Breast epithelium (tissue), 4 donors: Measurements from ENCODE around the gene BMP7. TPM values are rescaled to one million over a fixed set of nuclear protein-coding genes. Genes with fewer than 3 reads are reported as not detected.

Source experiments
- DNase-seq, 2 donors: peaks; one replicate each; pipeline ENCODE4 v3.0.0-alpha.2; 2019; ENCODE audit warnings: low spot score in 2 of 2
- H3K27ac ChIP-seq, 2 donors: fragments of 200-600 bp; sonication (generic) in 1 of 2; one replicate each; pipeline ENCODE4 v1.5.1; 2016 to 2019; ENCODE audit warnings: mild to moderate bottlenecking in 1 of 2
- H3K27me3 ChIP-seq, 2 donors: fragments of 200-600 bp; sonication (generic) in 1 of 2; one replicate each; pipeline versions ENCODE4 v1.5.1 to v1.6.0; 2017 to 2019; ENCODE audit warnings: control low read depth in 1 of 2, mild to moderate bottlenecking in 1 of 2
- H3K36me3 ChIP-seq: fragments of 200-600 bp; one replicate; pipeline ENCODE4 v1.5.1; 2019
- H3K4me1 ChIP-seq, 2 donors: fragments of 200-600 bp; sonication (generic); one replicate each; pipeline ENCODE4 v1.5.1; 2016 to 2019; ENCODE audit warnings: control low read depth in 1 of 2
- H3K4me3 ChIP-seq, 3 donors: fragments of 200-600 bp; sonication (generic); 1 replicate in 2 of 3; 2 replicates in 1 of 3; pipeline ENCODE4 v1.5.1; 2016 to 2019; ENCODE audit warnings: mild to moderate bottlenecking in 3 of 3, moderate library complexity in 2 of 3
- H3K9me3 ChIP-seq, 2 donors: fragments of 200-600 bp; sonication (generic) in 1 of 2; one replicate each; pipeline ENCODE4 v1.5.1; 2016 to 2019; ENCODE audit warnings: control low read depth in 1 of 2
- POLR2A ChIP-seq: fragments of 450-650 bp; IDR thresholded peaks from one replicate; pipeline ENCODE4 v1.6.1; 2016; ENCODE audit warnings: antibody characterized with exemption, mild to moderate bottlenecking, moderate library complexity
- POLR2AphosphoS5 ChIP-seq, 3 donors: sonication (generic); formaldehyde crosslinking; IDR thresholded peaks; one replicate each; pipeline ENCODE4 v1.6.1; 2017; ENCODE audit warnings: antibody characterized with exemption in 3 of 3
- intact Hi-C: fragments of 100-400 bp; cut with DNase I; formaldehyde crosslinking; loops from one replicate; pipeline ENCODE4 v1.15.1; 2023; ENCODE audit warnings: low total_unique reads
- total RNA-seq, 3 donors: library from RNA; depleted of rRNA; stranded (reverse); fragments of >200 nt; gene quantifications; one replicate each; pipeline ENCODE4 v1.1.0, GENCODE V29; 2016
- TF ChIP-seq, protein P1 (sequence below), 3 donors: fragments of 450-650 bp; IDR thresholded peaks; one replicate each; pipeline ENCODE4 v1.5.1; 2016 to 2017; ENCODE audit warnings: antibody characterized with exemption in 3 of 3, mild to moderate bottlenecking in 3 of 3, moderate library complexity in 3 of 3

BMP7 gene
- total RNA-seq, 3 donors from 2014 or later = 1.6 to 3.8 (median 1.8) TPM

DNA sequence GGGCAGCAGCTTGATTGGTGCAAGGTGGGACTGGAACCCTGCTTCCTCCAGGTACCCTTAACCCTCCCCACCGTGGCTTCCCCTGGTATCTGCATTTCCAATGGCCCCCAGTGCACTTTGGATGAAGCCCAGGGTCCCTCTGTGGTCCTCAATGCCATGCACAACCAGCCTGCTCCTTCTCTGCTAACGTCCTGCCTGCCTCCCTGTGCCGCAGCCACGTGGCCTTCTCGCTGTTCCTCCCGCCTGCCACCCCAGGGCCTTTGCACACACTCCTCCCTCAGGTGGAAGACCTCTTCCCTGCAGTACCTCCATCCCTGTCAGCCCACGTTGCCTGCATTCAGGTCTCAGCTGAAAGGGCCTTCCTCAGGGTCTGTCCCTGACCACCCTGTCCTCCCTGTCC lies 101.6 kb downstream of the BMP7 start:
- Histone ChIP-seq H3K4me3 (no peak overlapping the region), H3K27me3 (no peaks in the 10 kb centered on the region), H3K9me3 (no peaks in the 10 kb centered on the region), H3K36me3 (no peaks in the 10 kb centered on the region), H3K4me1 (no peaks in the 10 kb centered on the region), H3K27ac (no peak overlapping the region)
- intact Hi-C loops = no loop called here
- no peak for DNase-seq
- TF ChIP-seq, protein P1, sequence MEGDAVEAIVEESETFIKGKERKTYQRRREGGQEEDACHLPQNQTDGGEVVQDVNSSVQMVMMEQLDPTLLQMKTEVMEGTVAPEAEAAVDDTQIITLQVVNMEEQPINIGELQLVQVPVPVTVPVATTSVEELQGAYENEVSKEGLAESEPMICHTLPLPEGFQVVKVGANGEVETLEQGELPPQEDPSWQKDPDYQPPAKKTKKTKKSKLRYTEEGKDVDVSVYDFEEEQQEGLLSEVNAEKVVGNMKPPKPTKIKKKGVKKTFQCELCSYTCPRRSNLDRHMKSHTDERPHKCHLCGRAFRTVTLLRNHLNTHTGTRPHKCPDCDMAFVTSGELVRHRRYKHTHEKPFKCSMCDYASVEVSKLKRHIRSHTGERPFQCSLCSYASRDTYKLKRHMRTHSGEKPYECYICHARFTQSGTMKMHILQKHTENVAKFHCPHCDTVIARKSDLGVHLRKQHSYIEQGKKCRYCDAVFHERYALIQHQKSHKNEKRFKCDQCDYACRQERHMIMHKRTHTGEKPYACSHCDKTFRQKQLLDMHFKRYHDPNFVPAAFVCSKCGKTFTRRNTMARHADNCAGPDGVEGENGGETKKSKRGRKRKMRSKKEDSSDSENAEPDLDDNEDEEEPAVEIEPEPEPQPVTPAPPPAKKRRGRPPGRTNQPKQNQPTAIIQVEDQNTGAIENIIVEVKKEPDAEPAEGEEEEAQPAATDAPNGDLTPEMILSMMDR (IDR thresholded peaks at IDR 0.05) = no peak
- no peak for TF ChIP-seq POLR2A
- no peak for TF ChIP-seq POLR2AphosphoS5 (IDR thresholded peaks at IDR 0.05)

DNA sequence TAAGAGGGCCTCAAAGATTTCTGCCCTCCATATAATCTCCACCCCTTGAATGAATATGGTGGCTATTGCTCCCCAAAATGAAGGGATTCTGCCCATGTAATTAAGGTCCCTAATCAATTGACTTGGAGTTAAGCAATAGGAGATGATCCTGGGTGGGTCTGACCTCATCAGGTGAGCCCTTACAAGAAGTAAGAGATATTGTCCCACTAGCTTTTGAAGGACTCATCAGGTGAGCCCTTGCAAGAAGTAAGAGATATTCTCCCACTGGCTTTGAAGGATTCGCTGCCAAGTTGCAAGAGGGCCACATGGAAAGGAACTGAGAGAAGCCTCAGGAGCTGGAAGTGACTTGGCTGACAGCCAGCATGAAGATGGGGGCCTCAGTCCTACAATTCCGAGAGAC lies 103.4 kb downstream of the BMP7 start:
- H3K27ac ChIP-seq = no peak overlapping the region
- intact Hi-C loops = no loop called here
- DNase-seq = no peak

DNA sequence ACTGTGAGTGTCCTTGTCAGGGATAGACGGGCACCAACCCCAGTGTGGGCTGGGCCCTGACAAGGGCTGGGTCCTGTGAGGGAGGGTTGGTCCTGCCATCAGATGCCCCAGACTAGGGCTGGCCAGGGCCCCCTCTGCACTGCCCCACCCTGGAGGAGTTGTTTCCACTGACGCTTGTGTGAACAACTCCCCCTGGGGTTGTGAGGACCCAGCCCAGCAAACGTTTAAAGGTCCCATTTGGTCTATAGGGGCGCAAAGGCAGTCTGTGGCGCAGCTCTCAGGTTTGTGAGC lies 104.1 kb downstream of the BMP7 start:
- H3K9me3 ChIP-seq = no peaks in the 10 kb centered on the region
- H3K4me1 ChIP-seq = no peaks in the 10 kb centered on the region
- H3K4me3 ChIP-seq = no peak overlapping the region
- intact Hi-C loops = no loop called here
- H3K27me3 ChIP-seq = no peaks in the 10 kb centered on the region
- no peak overlapping the region for H3K27ac ChIP-seq
- TF ChIP-seq, protein P1 (IDR thresholded peaks at IDR 0.05) = no peak
- TF ChIP-seq POLR2A = no peak
- TF ChIP-seq POLR2AphosphoS5 (IDR thresholded peaks at IDR 0.05) = no peak
- DNase-seq = no peak
- no peaks in the 10 kb centered on the region for H3K36me3 ChIP-seq

More for the DNA sequence above, 103.4 kb downstream of the BMP7 start:
- H3K36me3 ChIP-seq = no peaks in the 10 kb centered on the region
- H3K9me3 ChIP-seq = no peaks in the 10 kb centered on the region
- H3K4me3 ChIP-seq = no peak overlapping the region
- no peaks in the 10 kb centered on the region for H3K27me3 ChIP-seq
- TF ChIP-seq POLR2A (no peak), POLR2AphosphoS5 (IDR thresholded peaks at IDR 0.05) (no peak)
- TF ChIP-seq, protein P1 (IDR thresholded peaks at IDR 0.05) = no peak
- no peaks in the 10 kb centered on the region for H3K4me1 ChIP-seq

DNA sequence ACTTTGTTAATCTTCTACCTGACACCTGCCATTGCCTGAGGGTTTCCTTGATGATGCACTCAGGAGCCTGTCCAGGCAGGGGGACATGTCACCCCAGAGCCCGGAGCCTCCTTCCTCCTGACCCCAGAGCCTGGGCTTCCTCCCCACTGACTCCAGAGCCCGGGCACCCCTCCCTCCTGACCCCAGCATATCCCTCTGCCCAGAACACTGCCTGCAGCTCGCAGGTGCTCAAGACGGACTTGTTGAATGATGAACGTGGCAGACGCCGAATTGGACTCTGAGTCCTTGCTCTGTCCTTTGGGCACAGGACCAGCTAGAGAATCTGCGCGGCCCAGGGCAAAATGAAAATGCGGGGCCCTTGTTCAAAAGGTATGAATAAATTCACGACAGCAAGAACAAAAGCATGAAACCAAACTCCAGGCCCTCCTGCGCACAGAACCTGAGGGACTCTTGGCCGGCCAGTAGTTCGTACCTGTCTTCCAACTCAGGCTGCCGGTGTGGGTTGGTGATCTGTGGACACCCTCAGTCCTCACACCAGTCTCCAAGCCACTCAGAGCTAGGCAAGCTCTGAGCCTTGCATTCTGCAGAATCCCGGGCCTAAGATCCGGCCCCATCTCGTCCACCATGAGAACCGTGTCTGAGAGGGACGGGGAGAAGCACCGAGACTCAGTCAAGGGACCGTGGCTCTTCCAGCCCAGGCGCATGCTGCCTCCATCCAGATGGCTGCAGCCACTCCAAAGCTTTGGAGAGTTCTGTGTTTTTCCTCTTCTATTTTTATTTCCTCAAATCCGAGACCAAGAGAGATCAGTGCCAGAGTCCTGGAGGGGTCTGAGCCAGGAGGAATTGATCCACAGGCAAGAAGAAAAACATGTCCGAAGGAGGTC lies 104.7 kb downstream of the BMP7 start:
- intact Hi-C loops = no loop called here
- no peak for DNase-seq
- Histone ChIP-seq H3K36me3 (no peaks in the 10 kb centered on the region), H3K9me3 (no peaks in the 10 kb centered on the region), H3K4me3 (no peak overlapping the region), H3K27ac (no peak overlapping the region), H3K4me1 (no peaks in the 10 kb centered on the region), H3K27me3 (no peaks in the 10 kb centered on the region)
- TF ChIP-seq POLR2A (no peak), POLR2AphosphoS5 (IDR thresholded peaks at IDR 0.05) (no peak)
- TF ChIP-seq, protein P1 (IDR thresholded peaks at IDR 0.05) = no peak

DNA sequence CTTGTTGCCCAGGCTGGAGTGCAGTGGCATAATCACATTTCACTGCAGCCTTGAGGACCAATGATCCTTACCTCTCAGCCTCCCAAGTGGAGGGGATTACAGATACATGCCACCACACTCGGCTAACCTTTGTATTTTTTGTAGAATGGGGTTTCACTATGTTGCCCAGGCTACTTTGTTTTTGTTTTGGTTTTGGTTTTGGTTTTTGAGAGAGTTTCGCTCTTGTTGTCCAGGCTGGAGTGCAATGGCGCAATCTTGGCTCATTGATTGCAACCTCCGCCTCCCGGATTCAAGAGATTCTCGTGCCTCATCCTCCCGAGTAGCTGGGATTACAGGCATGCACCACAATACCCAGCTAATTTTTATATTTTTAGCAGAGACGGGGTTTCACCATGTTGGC lies 105.5 kb downstream of the BMP7 start:
- H3K27me3 ChIP-seq = no peaks in the 10 kb centered on the region
- TF ChIP-seq POLR2A (no peak), POLR2AphosphoS5 (IDR thresholded peaks at IDR 0.05) (no peak)
- TF ChIP-seq, protein P1 (IDR thresholded peaks at IDR 0.05) = no peak
- intact Hi-C loops = no loop called here
- H3K4me1 ChIP-seq = no peaks in the 10 kb centered on the region
- no peak overlapping the region for H3K4me3 ChIP-seq
- no peak overlapping the region for H3K27ac ChIP-seq
- H3K9me3 ChIP-seq = no peaks in the 10 kb centered on the region
- H3K36me3 ChIP-seq = no peaks in the 10 kb centered on the region
- DNase-seq = no peak
